SK-N-SH (cell line): Measurements from ENCODE around the gene CEACAM5. TPM values are rescaled to one million over a fixed set of nuclear protein-coding genes. Genes with fewer than 3 reads are reported as not detected.
A peak's percentile ranks its signal among the peaks of the same experiment; 100 is the strongest.

Experiments used
- CTCF ChIA-PET: fragments of 300-600, 350-600 bp; formaldehyde crosslinking; extraction: SDS; loops from one replicate; lab custom pipeline; 2021; lab: Yijun Ruan, JAX
- POLR2A ChIA-PET: fragments of 350-600 bp; sonication (Branson Sonifier 250); formaldehyde crosslinking; extraction: SDS; loops from one replicate; lab custom pipeline; 2020; ENCODE audit warnings: antibody characterized with exemption, inconsistent platforms; lab: Yijun Ruan, JAX
- DNase-seq: peaks from one replicate; pipeline ENCODE4 v3.0.0; 2012
- H2AFZ ChIP-seq: fragments of 200-600 bp; sonication (generic); 2 replicates; pipeline ENCODE4 v1.8.1; 2016; ENCODE audit warnings: antibody characterized with exemption, mild to moderate bottlenecking, low read depth
- H3F3A ChIP-seq: fragments of 200-600 bp; sonication (generic); replicated peaks from 2 replicates; pipeline ENCODE3; 2016; ENCODE audit warnings: antibody characterized with exemption, mild to moderate bottlenecking; ENCODE audit not compliant: insufficient read depth
- H3K27ac ChIP-seq, 2 experiments: fragments of 200-500 bp in 1 of 2; fragments of 200-600 bp in 1 of 2; sonication (Bioruptor generic) in 1 of 2; sonication (generic), shearing (Covaris generic) in 1 of 2; 2 replicates each; pipeline versions ENCODE4 v1.5.1 to v1.6.1; 2014 to 2016; ENCODE audit warnings: low read depth in 2 of 2, inconsistent platforms in 1 of 2, low read length in 1 of 2, mild to moderate bottlenecking in 1 of 2, mixed read lengths in 1 of 2
- H3K27me3 ChIP-seq: fragments of 200-600 bp; sonication (generic), shearing (Covaris generic); 2 replicates; pipeline ENCODE4 v1.6.1; 2016; ENCODE audit warnings: mixed run types; ENCODE audit not compliant: insufficient read depth
- H3K36me3 ChIP-seq, 2 experiments: fragments of 200-500 bp in 1 of 2; fragments of 200-600 bp in 1 of 2; sonication (Bioruptor generic) in 1 of 2; sonication (generic) in 1 of 2; replicated peaks in 1 of 2; 2 replicates each; pipeline versions ENCODE3 to v1.5.1; 2014 to 2016; ENCODE audit warnings: low read length in 1 of 2, mild to moderate bottlenecking in 1 of 2; ENCODE audit not compliant: insufficient read depth in 2 of 2, control insufficient read depth in 1 of 2
- H3K4me1 ChIP-seq, 2 experiments: fragments of 200-500 bp in 1 of 2; fragments of 200-600 bp in 1 of 2; sonication (Bioruptor generic) in 1 of 2; sonication (generic), shearing (Covaris generic) in 1 of 2; 2 replicates each; pipeline versions ENCODE4 v1.5.1 to v1.6.1; 2014 to 2016; ENCODE audit warnings: low read depth in 1 of 2, low read length in 1 of 2, mixed run types in 1 of 2; ENCODE audit not compliant: insufficient read depth in 2 of 2, control insufficient read depth in 1 of 2
- H3K4me2 ChIP-seq: fragments of 200-600 bp; sonication (generic), shearing (Covaris generic); 2 replicates; pipeline ENCODE4 v1.6.1; 2017; ENCODE audit warnings: mixed run types
- H3K4me3 ChIP-seq, 2 experiments: fragments of 200-500 bp in 1 of 2; fragments of 200-600 bp in 1 of 2; sonication (Bioruptor generic) in 1 of 2; sonication (generic), shearing (Covaris generic) in 1 of 2; 2 replicates each; pipeline versions ENCODE4 v1.5.1 to v1.8.1; 2014 to 2016; ENCODE audit warnings: low read depth in 2 of 2, inconsistent platforms in 1 of 2, low read length in 1 of 2, mild to moderate bottlenecking in 1 of 2, mixed read lengths in 1 of 2, moderate library complexity in 1 of 2
- H3K79me2 ChIP-seq: fragments of 200-600 bp; sonication (generic); 2 replicates; pipeline ENCODE4 v1.8.1; 2017; ENCODE audit warnings: mild to moderate bottlenecking; ENCODE audit not compliant: insufficient read depth
- H3K9ac ChIP-seq: fragments of 200-600 bp; sonication (generic); 2 replicates; pipeline ENCODE4 v1.6.1; 2017; ENCODE audit warnings: mixed run types
- H3K9me2 ChIP-seq: fragments of 200-600 bp; sonication (generic); 2 replicates; pipeline ENCODE4 v1.6.1; 2017; ENCODE audit warnings: mixed run types
- H3K9me3 ChIP-seq: fragments of 200-600 bp; sonication (generic); 2 replicates; pipeline ENCODE4 v1.6.1; 2017; ENCODE audit warnings: mixed run types, mild to moderate bottlenecking, moderate library complexity
- H4K20me1 ChIP-seq: fragments of 200-600 bp; sonication (generic); 2 replicates; pipeline ENCODE4 v1.6.1; 2017; ENCODE audit warnings: mild to moderate bottlenecking, mixed run types; ENCODE audit not compliant: insufficient read depth
- CHD2 ChIP-seq: fragments of 150-350 bp; IDR thresholded peaks from 2 replicates; pipeline ENCODE4 v1.6.1; 2018; ENCODE audit warnings: low read length; ENCODE audit not compliant: partially characterized antibody
- ELF1 ChIP-seq: IDR thresholded peaks from 2 replicates; pipeline ENCODE4 v1.4.0; 2012
- FOSL2 ChIP-seq: IDR thresholded peaks from 2 replicates; pipeline ENCODE4 v1.4.0; 2012; ENCODE audit warnings: low read depth, mild to moderate bottlenecking, moderate library complexity, borderline replicate concordance
- FOXM1 ChIP-seq: IDR thresholded peaks from 2 replicates; pipeline ENCODE4 v1.4.0; 2012; ENCODE audit warnings: low read depth, mild to moderate bottlenecking
- GATA2 ChIP-seq: sonication (generic); formaldehyde crosslinking; IDR thresholded peaks from 2 replicates; pipeline ENCODE4 v1.5.0; 2020; ENCODE audit warnings: mild to moderate bottlenecking, missing genetic modification reagents
- JUND ChIP-seq: IDR thresholded peaks from 2 replicates; pipeline ENCODE4 v1.4.0; 2012
- MEF2A ChIP-seq: IDR thresholded peaks from 2 replicates; pipeline ENCODE4 v1.4.0; 2012; ENCODE audit warnings: low read depth, borderline replicate concordance
- NFIC ChIP-seq: IDR thresholded peaks from 2 replicates; pipeline ENCODE4 v1.4.0; 2012; ENCODE audit warnings: borderline replicate concordance
- POLR2AphosphoS5 ChIP-seq: IDR thresholded peaks from 2 replicates; pipeline ENCODE4 v1.6.1; 2012; ENCODE audit warnings: low read depth, low read length
- RAD21 ChIP-seq: IDR thresholded peaks from 2 replicates; pipeline ENCODE4 v1.6.1; 2012; ENCODE audit warnings: mild to moderate bottlenecking, low read length
- RCOR1 ChIP-seq: fragments of 150-350 bp; IDR thresholded peaks from 2 replicates; pipeline ENCODE4 v1.6.1; 2017; ENCODE audit warnings: antibody characterized with exemption, low read length
- RFX5 ChIP-seq: IDR thresholded peaks from 2 replicates; pipeline ENCODE4 v1.6.1; 2012; ENCODE audit warnings: mild to moderate bottlenecking, improper control_type of control experiment, low read length
- SMC3 ChIP-seq: IDR thresholded peaks from 2 replicates; pipeline ENCODE4 v1.6.1; 2012; ENCODE audit warnings: low read depth, low read length, improper control_type of control experiment
- TAF1 ChIP-seq: IDR thresholded peaks from 2 replicates; pipeline ENCODE4 v1.6.1; 2012; ENCODE audit warnings: low read depth, mild to moderate bottlenecking, low read length, moderate library complexity, borderline replicate concordance
- TEAD4 ChIP-seq: IDR thresholded peaks from 2 replicates; pipeline ENCODE4 v1.4.0; 2012; ENCODE audit warnings: mild to moderate bottlenecking, borderline replicate concordance; ENCODE audit not compliant: insufficient read depth
- WGBS: methylation state at CpG from one replicate; pipeline ENCODE4 v1.1.6; 2017; ENCODE audit warnings: low lambda C conversion rate; 5-methylcytosine and 5-hydroxymethylcytosine counted together
- polyA plus RNA-seq, 3 experiments: library from polyadenylated mRNA; depleted of rRNA; stranded (reverse); fragments of >200 nt; gene quantifications; 2 replicates each; pipeline ENCODE4 v1.2.3, GENCODE V29; 2012
- TF ChIP-seq, protein P1 (sequence below): fragments of 200-600 bp; sonication (generic); IDR thresholded peaks from 2 replicates; pipeline ENCODE4 v1.6.1; 2017; ENCODE audit warnings: antibody characterized with exemption, mild to moderate bottlenecking, moderate library complexity
- TF ChIP-seq, protein P2 (sequence below): IDR thresholded peaks from 2 replicates; pipeline ENCODE4; 2012
- TF ChIP-seq, protein P3 (sequence below): IDR thresholded peaks from 2 replicates; pipeline ENCODE4 v1.4.0; 2012; ENCODE audit warnings: low read depth
- TF ChIP-seq, protein P4 (sequence below): fragments of 150-350 bp; IDR thresholded peaks from 2 replicates; pipeline ENCODE4 v1.6.1; 2016; ENCODE audit warnings: mild to moderate bottlenecking, low read depth, low read length
- TF ChIP-seq, protein P5 (sequence below): IDR thresholded peaks from 2 replicates; pipeline ENCODE4 v1.4.0; 2012; ENCODE audit warnings: low read depth, borderline replicate concordance

CEACAM5 gene
- polyA plus RNA-seq, 1 of the 3 experiments (the other 2 are of a cell fraction): not detected

DNA sequence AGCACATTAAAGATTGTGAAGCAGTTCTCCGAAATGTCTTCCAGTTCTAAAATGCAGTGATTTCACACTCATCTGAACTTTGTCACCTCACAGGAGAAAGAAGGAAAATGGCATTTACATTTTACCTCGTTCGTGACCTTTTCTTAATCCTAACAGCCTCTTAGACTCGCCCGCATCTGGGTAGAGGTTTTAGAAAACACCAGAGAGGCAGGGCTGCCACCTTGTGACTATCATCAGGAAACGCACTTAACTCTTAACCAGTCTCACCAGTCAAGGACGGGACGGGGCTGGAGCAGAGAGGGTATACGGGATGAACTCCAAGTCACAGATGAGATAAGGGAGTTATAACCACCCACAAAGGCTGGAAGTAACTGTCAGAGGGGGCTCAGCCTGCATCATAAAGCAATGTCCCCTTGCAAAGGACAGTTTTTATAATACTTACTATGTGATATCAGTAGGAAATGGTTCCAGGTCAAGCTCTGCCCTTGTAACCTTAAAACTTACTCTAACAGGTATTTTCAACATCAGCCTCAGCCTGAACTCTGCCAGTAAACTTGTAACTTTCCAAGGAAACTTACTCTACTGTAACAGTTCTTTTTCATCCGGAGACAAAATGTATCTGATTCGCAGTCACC lies 38.3 kb downstream of the CEACAM5 start:
- no peaks in the 10 kb centered on the region for H3K9me2 ChIP-seq
- no peaks in the 10 kb centered on the region for H3K9me3 ChIP-seq
- TF ChIP-seq, protein P1, sequence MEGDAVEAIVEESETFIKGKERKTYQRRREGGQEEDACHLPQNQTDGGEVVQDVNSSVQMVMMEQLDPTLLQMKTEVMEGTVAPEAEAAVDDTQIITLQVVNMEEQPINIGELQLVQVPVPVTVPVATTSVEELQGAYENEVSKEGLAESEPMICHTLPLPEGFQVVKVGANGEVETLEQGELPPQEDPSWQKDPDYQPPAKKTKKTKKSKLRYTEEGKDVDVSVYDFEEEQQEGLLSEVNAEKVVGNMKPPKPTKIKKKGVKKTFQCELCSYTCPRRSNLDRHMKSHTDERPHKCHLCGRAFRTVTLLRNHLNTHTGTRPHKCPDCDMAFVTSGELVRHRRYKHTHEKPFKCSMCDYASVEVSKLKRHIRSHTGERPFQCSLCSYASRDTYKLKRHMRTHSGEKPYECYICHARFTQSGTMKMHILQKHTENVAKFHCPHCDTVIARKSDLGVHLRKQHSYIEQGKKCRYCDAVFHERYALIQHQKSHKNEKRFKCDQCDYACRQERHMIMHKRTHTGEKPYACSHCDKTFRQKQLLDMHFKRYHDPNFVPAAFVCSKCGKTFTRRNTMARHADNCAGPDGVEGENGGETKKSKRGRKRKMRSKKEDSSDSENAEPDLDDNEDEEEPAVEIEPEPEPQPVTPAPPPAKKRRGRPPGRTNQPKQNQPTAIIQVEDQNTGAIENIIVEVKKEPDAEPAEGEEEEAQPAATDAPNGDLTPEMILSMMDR: peak; percentile 56
- TF ChIP-seq MEF2A (no peak), RAD21 (peak; percentile 58), JUND (no peak), TEAD4 (no peak), RCOR1 (no peak), CHD2 (no peak), POLR2AphosphoS5 (no peak), NFIC (no peak), TAF1 (no peak), SMC3 (peak; percentile 13; the same call in 1 of the 2 replicates)
- TF ChIP-seq, protein P2, sequence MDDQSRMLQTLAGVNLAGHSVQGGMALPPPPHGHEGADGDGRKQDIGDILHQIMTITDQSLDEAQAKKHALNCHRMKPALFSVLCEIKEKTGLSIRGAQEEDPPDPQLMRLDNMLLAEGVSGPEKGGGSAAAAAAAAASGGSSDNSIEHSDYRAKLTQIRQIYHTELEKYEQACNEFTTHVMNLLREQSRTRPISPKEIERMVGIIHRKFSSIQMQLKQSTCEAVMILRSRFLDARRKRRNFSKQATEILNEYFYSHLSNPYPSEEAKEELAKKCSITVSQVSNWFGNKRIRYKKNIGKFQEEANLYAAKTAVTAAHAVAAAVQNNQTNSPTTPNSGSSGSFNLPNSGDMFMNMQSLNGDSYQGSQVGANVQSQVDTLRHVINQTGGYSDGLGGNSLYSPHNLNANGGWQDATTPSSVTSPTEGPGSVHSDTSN: no peak
- TF ChIP-seq, all 33 proteins: peak for 3
- Histone ChIP-seq H4K20me1 (no peaks in the 10 kb centered on the region), H3K36me3 (no peaks in the 10 kb centered on the region), H3K4me1 (no peaks in the 10 kb centered on the region; a peak in 1 of 4 replicates), H3K79me2 (no peaks in the 10 kb centered on the region), H3K4me2 (no peak overlapping the region), H2AFZ (no peak overlapping the region), H3K27ac (no peak overlapping the region), H3K27me3 (peaks cover 55% of the 10 kb centered on the region), H3K4me3 (no peak overlapping the region), H3K9ac (no peak overlapping the region), H3F3A (no peaks in the 10 kb centered on the region)
- CTCF ChIA-PET: interaction anchor here (0.7 to 1.6 kb wide), 7 partner anchors 8 to 105 kb away, joined by 3 to 4 read pairs (median 3); partner anchors contain the start of gene CEACAM5
- DNase-seq: peak; percentile 40
- WGBS: 13% methylated on average over 11 of the region's 11 CpGs
- POLR2A ChIA-PET: no interaction called here

DNA sequence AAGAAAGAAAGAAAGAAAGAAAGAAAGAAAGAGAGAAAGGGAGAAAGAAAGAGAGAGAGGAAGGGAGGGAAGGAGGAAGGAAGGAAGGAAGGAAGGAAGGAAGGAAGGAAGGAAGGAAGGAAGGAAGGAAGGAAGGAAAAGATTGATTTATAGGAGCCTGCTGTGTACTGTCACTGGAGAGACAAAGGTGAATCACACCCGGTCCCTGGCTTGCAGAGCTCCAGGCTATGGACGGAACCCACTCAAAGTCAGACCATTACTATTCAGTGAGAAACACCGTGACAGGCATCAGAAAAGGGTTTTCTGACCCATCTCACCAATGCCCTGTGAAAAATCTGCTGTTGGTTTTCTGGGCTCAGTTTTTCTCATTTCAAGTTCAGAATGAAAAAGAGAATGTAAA lies 39.6 kb downstream of the CEACAM5 start:
- DNase-seq: no peak
- H2AFZ ChIP-seq: no peak overlapping the region
- WGBS: 2% methylated on average over 3 of the region's 3 CpGs
- no peaks in the 10 kb centered on the region for H3K9me3 ChIP-seq
- H3K9ac ChIP-seq: no peak overlapping the region
- no peaks in the 10 kb centered on the region for H3K36me3 ChIP-seq
- no peak overlapping the region for H3K27ac ChIP-seq
- POLR2A ChIA-PET: no interaction called here
- no peaks in the 10 kb centered on the region; a peak in 1 of 4 replicates for H3K4me1 ChIP-seq
- peaks cover 52% of the 10 kb centered on the region for H3K27me3 ChIP-seq
- H3K4me2 ChIP-seq: no peak overlapping the region
- no peaks in the 10 kb centered on the region for H4K20me1 ChIP-seq
- TF ChIP-seq, protein P3, sequence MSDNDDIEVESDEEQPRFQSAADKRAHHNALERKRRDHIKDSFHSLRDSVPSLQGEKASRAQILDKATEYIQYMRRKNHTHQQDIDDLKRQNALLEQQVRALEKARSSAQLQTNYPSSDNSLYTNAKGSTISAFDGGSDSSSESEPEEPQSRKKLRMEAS: no peak
- no peak for TF ChIP-seq SMC3
- TF ChIP-seq, protein P4, sequence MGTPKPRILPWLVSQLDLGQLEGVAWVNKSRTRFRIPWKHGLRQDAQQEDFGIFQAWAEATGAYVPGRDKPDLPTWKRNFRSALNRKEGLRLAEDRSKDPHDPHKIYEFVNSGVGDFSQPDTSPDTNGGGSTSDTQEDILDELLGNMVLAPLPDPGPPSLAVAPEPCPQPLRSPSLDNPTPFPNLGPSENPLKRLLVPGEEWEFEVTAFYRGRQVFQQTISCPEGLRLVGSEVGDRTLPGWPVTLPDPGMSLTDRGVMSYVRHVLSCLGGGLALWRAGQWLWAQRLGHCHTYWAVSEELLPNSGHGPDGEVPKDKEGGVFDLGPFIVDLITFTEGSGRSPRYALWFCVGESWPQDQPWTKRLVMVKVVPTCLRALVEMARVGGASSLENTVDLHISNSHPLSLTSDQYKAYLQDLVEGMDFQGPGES: no peak
- TF ChIP-seq, protein P2: no peak
- no peak for TF ChIP-seq RFX5
- no peak for TF ChIP-seq TEAD4
- TF ChIP-seq ELF1: no peak
- TF ChIP-seq FOXM1: no peak
- no peak for TF ChIP-seq GATA2
- TF ChIP-seq, protein P5, sequence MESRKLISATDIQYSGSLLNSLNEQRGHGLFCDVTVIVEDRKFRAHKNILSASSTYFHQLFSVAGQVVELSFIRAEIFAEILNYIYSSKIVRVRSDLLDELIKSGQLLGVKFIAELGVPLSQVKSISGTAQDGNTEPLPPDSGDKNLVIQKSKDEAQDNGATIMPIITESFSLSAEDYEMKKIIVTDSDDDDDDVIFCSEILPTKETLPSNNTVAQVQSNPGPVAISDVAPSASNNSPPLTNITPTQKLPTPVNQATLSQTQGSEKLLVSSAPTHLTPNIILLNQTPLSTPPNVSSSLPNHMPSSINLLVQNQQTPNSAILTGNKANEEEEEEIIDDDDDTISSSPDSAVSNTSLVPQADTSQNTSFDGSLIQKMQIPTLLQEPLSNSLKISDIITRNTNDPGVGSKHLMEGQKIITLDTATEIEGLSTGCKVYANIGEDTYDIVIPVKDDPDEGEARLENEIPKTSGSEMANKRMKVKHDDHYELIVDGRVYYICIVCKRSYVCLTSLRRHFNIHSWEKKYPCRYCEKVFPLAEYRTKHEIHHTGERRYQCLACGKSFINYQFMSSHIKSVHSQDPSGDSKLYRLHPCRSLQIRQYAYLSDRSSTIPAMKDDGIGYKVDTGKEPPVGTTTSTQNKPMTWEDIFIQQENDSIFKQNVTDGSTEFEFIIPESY: no peak
- TF ChIP-seq FOSL2: no peak
- H3K79me2 ChIP-seq: no peaks in the 10 kb centered on the region
- H3F3A ChIP-seq: no peaks in the 10 kb centered on the region
- CTCF ChIA-PET: interaction anchor here (1.1 to 1.5 kb wide), 3 partner anchors 11 to 106 kb away, joined by 3 to 5 read pairs (median 4); no protein-coding TSS in a partner anchor
- H3K4me3 ChIP-seq: no peak overlapping the region
- no peaks in the 10 kb centered on the region for H3K9me2 ChIP-seq
